Measurements from ENCODE around the gene RNF181. TPM values are rescaled to one million over a fixed set of nuclear protein-coding genes. Genes with fewer than 3 reads are reported as not detected.

RNF181 gene
- total RNA-seq, 1 donor from 2014 or later = 78.8 TPM

GRCh38 chr2:85604568-85605339, 9.2 kb downstream of the RNF181 start:
- Mint-ChIP-seq H3K27ac (peak overlapping the region; percentile 28), H3K9me3 (no peaks in the 10 kb centered on the region), H3K27me3 (no peaks in the 10 kb centered on the region), H3K4me1 (ENCODE audit: unreplicated experiment) (peaks cover 25% of the 10 kb centered on the region), H3K36me3 (peaks cover 11% of the 10 kb centered on the region), H3K4me3 (peak overlapping the region; percentile 55)
- TF ChIP-seq, protein P1, sequence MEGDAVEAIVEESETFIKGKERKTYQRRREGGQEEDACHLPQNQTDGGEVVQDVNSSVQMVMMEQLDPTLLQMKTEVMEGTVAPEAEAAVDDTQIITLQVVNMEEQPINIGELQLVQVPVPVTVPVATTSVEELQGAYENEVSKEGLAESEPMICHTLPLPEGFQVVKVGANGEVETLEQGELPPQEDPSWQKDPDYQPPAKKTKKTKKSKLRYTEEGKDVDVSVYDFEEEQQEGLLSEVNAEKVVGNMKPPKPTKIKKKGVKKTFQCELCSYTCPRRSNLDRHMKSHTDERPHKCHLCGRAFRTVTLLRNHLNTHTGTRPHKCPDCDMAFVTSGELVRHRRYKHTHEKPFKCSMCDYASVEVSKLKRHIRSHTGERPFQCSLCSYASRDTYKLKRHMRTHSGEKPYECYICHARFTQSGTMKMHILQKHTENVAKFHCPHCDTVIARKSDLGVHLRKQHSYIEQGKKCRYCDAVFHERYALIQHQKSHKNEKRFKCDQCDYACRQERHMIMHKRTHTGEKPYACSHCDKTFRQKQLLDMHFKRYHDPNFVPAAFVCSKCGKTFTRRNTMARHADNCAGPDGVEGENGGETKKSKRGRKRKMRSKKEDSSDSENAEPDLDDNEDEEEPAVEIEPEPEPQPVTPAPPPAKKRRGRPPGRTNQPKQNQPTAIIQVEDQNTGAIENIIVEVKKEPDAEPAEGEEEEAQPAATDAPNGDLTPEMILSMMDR (conservative IDR thresholded peaks at IDR 0.05) = no peak
- no peak for DNase-seq (ENCODE audit: extremely low spot score, unreplicated experiment)

DNA sequence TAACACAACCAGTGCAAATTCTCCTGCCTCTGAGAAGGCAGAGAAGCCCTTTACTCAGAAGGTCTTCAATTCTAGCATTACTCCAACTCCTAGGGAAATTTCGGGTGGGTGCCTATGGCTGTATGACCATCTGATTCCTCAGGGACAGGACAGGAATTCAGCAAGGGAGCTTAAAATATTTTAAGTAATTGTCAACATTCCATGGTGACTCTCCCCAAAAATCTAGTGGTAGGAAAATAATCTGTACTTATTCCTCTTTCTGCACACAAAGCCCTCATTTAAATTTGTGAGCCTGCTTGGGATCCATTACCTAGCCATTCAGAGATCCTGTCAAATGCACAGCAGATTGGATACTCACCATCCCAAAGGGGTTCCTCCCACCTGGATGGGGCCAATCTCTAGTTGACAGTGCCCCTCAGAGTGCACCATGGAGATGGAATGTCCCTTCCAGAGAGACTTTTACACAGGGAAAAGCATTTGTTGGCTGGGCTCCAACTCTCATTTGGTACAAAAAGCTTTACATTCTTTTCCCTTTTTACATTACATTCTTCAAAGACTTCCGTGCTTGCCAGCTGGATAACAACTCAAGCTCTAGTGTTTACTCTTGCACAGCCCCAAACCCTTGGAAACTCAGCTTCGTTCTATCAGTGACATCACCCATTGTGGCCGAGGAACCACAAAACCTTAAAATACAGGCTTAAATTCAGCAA, 10.0 kb downstream of the RNF181 start:
- H3K4me1 Mint-ChIP-seq (ENCODE audit: unreplicated experiment) = peaks cover 25% of the 10 kb centered on the region
- DNase-seq (ENCODE audit: extremely low spot score, unreplicated experiment) = no peak
- no peaks in the 10 kb centered on the region for H3K9me3 Mint-ChIP-seq
- TF ChIP-seq, protein P1 (conservative IDR thresholded peaks at IDR 0.05) = no peak
- peak overlapping the region; percentile 55 for H3K4me3 Mint-ChIP-seq
- H3K27me3 Mint-ChIP-seq = no peaks in the 10 kb centered on the region
- H3K36me3 Mint-ChIP-seq = peaks cover 11% of the 10 kb centered on the region
- H3K27ac Mint-ChIP-seq = peak overlapping the region; percentile 28

DNA sequence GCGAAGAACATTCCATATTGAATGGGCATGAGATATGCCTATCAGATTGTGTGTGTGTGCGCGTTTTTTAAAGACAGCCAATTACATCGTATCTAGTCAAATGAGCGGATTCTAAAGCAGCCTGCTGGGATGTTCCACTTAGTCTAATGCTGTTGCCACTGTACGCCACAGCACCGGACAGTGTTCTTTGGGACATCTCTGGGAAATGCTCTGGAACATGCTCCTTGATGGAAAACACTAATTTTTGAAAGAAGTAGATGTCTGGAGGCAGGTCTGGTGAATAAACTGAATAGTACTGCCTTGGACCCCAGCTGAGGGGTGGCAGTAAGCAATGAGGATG, 10.5 kb downstream of the RNF181 start:
- peak overlapping the region; percentile 28 for H3K27ac Mint-ChIP-seq

GRCh38 chr2:85607268-85608215, 12.0 kb downstream of the RNF181 start:
- TF ChIP-seq, protein P1 (conservative IDR thresholded peaks at IDR 0.05) = no peak
- H3K9me3 Mint-ChIP-seq = no peaks in the 10 kb centered on the region
- H3K4me1 Mint-ChIP-seq (ENCODE audit: unreplicated experiment) = peaks cover 25% of the 10 kb centered on the region
- H3K27ac Mint-ChIP-seq = peak overlapping the region; percentile 77
- peaks cover 11% of the 10 kb centered on the region for H3K36me3 Mint-ChIP-seq
- H3K4me3 Mint-ChIP-seq = peak overlapping the region; percentile 37
- no peak for DNase-seq (ENCODE audit: extremely low spot score, unreplicated experiment)
- no peaks in the 10 kb centered on the region for H3K27me3 Mint-ChIP-seq

More for the DNA sequence above, 10.5 kb downstream of the RNF181 start:
- Mint-ChIP-seq H3K9me3 (no peaks in the 10 kb centered on the region), H3K27me3 (no peaks in the 10 kb centered on the region), H3K4me3 (peak overlapping the region; percentile 24), H3K4me1 (ENCODE audit: unreplicated experiment) (peaks cover 25% of the 10 kb centered on the region), H3K36me3 (peaks cover 11% of the 10 kb centered on the region)
- TF ChIP-seq, protein P1 (conservative IDR thresholded peaks at IDR 0.05) = no peak
- DNase-seq (ENCODE audit: extremely low spot score, unreplicated experiment) = no peak

DNA sequence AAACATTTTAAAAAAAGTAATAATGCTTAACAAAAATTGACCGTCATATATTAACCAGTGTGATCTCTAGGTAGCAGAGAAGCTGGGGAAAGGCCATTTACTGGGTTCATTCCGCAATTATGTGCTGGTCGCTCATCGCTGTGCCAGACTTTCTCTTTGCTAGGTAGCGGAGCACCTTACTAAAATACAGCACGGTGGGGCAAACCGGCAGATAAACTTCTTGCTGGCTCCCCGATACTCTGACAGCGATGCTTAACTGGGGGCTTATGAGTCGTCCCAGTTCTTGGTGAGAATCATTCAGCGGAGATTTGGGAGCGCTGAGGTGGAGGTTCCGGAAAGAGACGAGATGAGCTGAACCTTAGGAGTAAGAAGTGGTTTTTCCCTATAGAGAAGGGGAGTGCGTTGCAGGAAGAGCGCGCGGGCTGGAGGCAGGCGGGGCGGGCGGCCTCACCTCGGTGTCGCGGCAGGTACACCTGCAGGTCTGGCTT, 15.7 kb downstream of the RNF181 start:
- H3K27me3 Mint-ChIP-seq = no peaks in the 10 kb centered on the region
- H3K9me3 Mint-ChIP-seq = no peaks in the 10 kb centered on the region
- H3K27ac Mint-ChIP-seq = peak overlapping the region; percentile 89
- DNase-seq (ENCODE audit: extremely low spot score, unreplicated experiment) = no peak
- TF ChIP-seq, protein P1 (conservative IDR thresholded peaks at IDR 0.05) = no peak
- H3K36me3 Mint-ChIP-seq = peaks cover 11% of the 10 kb centered on the region
- H3K4me1 Mint-ChIP-seq (ENCODE audit: unreplicated experiment) = peaks cover under 1% of the 10 kb centered on the region
- H3K4me3 Mint-ChIP-seq = peak overlapping the region; percentile 96

All from type B pancreatic cell (in vitro differentiated cells).